GM19467 (cell line): ENCODE data around the gene SIPA1L3.
"Not testable (repeated sequence)": the region's sequence is repeated elsewhere in the genome, so short reads cannot be mapped to it uniquely, and the experiment has no call there.

Experiments used
- ATAC-seq: cut with Tn5 transposase; IDR thresholded peaks from one replicate; pipeline ENCODE4 v1.9.1; 2021; ENCODE audit warnings: mild to moderate bottlenecking, moderate library complexity; ENCODE audit not compliant: unreplicated experiment

The SIPA1L3 gene

DNA sequence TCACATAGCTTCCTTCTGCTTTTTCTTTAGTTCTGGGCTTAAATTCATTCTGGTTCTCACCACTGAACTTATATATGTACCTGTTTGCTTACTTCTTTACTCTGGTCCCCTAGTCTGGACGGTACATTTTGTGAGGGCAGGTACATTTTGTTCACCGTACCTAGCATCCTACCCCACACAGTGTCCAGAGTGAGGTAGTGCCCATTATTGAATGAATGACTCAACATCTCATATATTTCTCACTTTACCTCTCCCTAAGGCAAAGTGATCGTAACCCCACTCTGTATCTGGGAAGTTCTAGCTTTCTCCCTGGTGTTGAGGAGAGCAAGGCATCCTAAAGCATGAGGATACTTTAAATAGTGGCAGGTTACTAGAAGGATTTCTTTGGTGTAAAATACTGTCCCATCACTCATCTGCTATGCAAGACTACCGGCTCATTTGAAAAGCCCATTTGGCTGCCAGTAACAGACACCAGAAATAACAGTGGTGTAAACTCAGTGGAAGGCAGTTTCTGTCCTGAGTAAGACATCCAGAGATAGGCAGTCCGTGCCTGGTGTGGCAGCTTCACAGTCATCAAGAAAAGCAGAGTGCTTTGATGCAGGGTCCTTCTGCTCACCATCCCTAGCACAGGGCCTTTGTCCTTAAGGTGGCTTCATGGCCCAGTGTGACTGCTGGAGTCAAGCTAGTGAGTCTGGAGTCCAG lies 111.8 kb downstream of the SIPA1L3 start:
- ATAC-seq: no peak

DNA sequence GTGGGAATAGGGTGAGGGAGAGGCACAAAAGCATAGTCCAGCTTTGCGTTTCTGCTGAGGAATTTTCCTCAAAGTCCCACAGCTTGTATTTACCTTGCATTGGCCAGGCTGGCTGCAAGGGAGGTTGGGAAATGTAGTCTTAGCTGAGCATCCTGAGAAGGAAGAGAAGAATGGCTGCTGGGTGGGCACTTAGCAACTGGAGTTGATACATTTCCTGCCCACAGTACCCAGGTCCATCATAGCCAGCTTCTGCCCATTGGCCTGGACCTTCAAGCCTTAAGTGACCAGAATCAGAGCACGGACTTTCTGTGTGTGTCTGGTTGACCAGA lies 112.4 kb downstream of the SIPA1L3 start:
- ATAC-seq: no peak

DNA sequence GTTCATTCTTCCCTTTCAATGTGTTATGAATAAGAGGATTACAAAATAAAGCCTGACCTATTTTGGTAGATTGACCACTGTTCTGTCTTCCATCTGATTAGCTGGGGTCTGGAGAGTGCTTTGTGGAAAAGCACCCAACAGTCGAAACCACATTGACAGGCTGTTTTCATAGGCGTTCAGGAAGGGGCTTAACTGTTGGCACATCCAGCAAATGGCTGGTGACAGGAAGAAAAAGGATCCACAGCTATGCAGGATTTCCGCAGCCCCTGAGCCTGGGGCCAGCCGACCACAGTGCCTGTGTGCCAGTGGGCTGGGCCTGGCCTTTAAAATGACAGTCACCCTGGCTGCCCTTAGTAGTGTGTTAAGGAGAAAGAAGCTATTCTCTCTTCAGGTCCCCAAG lies 113.3 kb downstream of the SIPA1L3 start:
- ATAC-seq: no peak

DNA sequence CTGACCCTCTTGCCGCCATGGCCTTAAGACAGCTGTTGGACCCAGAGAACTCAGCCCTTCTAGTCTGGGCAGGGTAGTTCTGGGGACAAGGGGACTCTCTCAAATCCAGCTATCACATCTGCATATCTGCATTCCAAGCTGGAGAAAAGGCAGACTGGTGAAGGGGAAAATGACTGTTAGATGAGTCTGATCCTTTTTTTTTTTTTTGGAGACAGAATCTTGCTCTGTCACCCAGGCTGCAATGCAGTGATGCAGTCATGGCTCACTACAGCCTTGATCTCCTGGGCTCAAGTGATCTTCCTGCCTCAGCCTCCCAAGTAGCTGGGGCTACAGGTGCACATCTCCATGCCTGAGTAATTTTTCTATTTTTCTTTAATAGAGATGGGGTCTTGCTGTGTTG lies 114.3 kb downstream of the SIPA1L3 start:
- no peak for ATAC-seq

DNA sequence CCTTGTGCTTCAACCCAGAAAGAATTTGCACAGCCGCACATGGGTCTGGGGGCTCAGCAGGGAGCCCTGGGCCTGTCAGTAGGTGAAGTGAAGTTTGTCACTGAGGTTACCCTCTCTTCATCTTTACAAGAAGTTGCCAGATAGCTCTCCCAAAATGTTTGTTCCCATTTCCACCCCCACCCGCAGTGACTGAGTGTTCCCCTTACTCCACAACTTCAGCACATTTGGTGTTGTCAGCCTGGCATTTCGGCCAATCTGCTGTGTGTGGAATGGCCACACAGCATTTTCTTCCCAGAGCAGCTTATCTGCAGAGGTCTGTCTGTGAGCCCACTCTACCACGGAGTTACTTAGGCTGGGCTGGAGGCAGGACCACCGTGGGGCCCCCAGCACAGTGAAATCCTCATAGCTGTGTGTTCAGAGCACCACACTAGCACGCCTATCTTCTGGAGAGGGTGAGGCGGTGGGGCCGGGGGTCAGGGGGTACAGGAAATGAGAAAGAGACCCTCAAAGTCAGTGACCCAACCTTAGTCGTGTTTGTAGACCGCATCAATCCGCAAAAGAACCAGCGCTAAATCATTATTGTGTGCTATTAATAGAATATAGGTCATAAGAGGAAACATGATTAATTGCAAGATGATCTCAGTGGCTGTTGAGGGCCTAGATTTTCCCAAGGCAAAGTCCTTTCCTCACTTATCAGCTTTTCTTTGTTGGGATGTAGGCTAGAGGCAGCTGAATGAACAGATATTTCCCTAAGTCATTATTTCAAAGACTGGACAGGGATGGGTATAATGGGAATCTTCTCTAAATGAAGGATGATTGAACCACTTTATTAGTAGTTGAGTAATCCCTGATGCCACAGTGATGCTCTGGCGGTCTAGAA lies 116.0 kb downstream of the SIPA1L3 start:
- no peak for ATAC-seq

DNA sequence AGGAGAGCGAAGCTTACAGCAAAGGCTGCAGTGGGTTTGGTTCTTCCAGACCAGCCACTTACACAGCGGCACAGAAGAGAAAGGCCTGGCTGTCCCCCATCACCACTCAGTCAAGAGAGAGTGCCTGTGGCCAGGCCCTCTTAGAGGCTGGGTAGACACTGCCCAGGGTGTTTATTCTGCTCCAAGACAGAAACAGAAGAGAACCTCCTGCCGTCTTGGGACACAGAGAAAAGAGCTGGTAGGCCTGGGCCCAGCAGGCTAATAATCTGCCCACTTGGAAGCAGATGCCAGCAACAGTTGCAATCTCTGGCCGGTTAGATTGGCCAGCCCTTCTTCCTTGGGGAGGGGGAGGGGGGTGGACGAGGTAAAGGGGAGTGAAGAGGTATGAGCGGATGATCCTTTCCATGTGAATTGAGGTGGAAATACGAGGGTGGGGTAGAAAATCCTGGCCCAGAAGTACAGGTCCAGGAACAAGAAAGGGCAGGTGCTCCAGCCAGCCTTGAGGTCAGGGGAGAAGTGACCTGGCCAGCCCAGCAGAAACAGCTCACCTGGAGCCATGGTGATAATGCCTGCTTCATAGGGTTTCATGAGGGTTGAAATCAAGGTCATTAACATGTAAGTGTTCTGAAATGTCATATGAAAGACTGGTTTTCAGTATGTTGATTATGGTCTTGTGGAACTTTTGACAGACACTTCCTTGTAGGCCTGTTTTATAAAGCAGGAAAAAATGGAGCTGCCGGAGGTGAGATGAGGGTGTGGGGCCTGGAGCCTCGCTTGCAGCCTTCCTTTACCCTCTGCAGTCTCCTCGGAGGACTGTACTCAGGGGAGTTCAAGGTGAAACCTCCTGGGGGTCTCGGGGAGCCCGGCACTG lies 116.9 kb downstream of the SIPA1L3 start:
- no peak for ATAC-seq

DNA sequence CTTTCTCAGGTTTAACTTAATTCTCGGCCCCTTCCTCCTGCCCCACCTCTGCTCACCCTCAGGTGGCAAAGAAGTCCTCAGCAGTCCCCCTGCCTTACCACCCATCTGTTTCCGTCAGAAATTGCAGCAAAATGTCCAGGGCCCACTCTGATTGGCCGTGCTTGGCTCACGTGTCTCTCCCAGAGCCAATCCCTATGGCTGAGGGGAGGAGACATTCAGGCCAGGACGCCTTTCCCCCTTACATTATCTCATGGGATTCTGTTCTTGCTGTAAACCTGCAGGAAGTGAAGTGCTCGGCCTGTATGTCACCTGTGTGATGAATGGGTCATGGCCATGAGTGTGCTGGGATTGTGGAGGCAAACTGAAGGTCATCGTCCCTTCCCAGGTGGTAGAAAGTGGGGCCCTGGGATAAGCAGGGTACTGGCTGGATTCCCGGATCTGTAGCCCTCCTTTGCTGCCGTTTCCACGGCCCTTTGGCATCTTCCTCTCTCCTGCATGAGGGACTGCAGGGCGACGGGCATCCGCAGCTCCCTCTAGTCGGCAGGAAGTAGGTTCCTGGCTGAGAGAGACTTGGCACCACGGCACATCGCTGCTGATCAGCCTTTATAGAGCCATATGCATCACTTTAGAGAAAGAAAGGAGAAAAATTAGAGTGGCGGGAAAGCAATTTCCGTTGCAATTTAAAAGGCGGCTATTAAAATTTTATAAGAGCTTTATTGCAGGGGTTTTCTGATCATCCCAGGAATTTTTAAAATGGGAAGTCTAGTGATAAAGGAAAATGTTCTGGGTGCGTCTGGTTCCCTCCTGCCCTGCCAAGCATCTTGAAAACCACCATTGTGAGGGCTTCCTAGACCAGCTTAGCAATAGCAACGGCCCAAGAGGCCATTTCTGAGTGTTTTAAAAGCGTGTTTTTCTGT lies 118.2 kb downstream of the SIPA1L3 start:
- no peak for ATAC-seq

DNA sequence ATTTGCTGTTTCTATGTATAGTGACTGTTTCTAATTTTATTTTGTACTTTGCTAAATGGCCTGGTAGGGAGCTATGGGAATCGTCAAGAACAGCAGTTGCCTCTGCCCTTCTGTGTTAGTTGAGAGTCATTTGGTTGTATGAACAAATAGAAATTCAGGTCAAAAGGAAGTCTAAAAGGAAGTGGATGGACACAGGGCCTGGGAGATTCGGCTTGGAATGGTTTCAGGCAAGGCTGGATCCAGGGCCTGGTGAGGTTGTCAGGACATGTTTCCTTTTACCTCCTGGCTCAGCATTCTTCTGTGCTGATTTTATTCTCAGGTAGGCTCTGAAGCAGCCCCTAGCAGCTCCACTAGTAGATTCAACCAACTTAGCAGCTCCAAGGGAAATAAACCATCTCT lies 118.9 kb downstream of the SIPA1L3 start:
- no peak for ATAC-seq

DNA sequence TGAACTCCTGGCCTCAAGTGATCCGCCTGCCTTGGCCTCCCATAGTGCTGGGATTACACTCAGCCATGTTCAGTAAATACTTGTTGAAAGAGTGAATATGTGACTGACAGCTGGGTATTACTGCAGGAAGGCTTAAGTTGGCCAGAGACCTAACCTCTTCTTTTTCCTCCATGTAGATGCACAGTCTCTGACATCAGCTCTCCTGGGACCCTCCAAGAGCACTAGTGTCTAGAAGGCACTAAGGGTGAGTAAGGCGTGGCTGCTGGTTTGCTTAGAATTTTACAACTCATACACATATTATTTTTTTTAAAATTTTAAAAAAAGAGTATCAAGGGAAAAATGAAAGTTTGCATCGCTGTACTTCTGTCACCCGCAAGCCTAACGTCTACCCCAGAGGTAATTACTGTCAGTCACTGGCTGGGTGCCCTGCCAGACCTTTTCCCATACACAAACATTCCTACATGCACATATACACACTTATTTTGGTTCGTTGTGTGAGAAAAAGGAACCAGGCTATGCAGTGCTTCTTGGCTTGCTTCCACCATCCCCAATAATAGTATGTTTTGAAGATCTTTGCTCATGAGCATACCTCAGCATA lies 122.0 kb downstream of the SIPA1L3 start:
- ATAC-seq: no peak

DNA sequence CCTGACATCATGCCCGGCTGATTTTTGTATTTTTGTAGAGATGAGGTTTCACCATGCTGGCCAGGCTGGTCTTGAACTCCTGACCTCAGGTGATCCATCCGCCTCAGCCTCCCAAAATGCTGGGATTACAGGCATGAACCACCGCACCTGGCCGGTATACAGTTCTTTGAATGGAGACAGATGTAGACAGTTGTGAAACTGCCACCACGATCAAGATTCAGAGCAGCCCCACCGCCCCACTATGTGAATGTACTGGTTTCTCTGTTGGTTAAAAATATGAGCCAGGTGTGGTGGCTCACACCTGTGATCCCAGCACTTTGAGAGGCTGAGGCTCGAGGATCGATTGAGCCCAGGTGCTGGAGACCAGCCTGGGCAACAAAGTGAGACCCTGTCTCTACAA lies 123.0 kb downstream of the SIPA1L3 start:
- not testable (repeated sequence) for ATAC-seq

DNA sequence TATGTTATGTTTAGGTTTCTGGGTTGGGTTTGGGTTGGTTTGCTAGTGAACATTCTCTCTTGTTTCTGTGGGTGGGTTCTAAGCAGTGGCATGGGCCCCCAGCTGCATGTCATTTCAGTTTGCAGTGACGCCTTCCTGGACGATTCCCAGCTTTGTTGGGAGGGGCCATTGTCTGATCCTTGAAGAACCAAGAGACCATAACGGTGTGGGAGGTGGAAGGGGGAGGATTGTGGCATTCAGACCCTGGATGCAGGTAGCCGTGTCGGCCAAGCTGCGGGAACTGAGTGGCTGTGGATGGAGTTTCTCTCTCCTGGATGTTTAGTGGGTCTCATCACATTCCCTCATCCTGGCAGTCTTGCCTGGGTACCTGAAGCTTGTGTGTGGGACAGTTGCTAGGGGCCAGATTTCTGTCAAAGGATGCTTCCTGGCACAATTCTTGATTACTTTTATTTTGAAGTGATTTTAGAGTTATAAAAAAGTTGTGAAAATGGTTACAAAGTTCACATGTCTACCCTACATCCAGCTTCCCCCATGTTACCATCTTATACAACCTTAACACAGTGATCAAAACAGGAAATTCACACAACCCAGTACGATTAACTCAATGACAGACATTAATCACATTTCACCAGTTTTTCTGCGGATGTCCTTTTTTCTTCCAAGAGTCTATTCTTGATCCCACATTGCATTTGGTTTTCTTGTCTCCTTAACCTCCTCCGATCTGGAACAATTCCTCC lies 123.8 kb downstream of the SIPA1L3 start:
- ATAC-seq: no peak

DNA sequence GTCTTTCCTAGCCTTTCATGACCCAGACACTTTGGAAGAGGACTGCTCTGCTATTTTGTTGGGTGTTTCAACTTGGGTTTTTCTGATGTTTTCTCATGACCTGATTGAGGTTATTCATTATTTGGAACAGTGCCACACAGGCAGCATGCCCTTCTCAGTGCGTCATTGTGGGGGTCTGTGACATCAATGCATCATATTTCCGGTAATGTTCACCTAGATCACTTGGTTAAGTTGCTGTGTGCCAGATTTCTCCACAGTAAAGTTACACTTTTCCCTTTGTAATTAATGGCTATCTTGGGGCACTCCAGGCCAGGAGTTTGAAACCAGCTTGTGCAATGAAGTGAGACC lies 124.4 kb downstream of the SIPA1L3 start:
- no peak for ATAC-seq

DNA sequence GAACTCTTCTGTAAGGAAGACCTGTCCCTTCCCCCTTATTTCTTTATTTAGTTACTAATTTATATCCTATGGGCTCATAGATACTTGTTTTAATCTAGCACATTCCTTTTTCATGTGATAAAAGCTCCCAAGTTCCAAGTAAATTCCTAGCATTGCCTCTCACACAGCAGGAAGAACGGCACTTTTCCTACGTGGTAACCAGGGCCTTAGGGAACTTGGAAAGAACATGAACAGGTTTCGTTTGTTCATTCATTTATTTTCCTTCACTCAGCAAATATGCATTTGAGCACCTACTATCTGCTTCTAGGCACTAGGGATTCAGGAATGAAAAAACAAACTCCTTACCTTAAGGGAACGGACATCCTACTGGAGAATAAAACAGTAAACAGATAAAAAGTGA lies 125.1 kb downstream of the SIPA1L3 start:
- no peak for ATAC-seq

DNA sequence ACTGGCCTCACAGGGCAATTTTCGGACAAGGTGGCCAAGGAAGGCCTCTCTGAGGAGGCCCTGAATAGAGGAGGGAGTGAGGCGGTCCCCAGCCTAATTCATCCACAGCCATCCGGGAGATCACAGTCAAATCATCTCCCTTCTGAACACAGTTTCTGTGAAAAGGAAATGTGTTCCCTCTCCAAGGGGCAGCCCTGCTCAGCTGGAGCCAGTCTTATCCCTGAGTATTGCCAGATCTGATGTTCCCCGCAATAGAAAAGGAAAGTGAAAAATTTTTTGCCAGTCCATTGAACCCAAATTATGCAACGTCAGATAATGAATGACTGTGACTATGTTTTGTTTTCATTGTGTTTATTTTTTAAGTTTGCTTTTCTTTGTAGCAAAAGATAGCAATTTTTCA lies 125.9 kb downstream of the SIPA1L3 start:
- no peak for ATAC-seq

DNA sequence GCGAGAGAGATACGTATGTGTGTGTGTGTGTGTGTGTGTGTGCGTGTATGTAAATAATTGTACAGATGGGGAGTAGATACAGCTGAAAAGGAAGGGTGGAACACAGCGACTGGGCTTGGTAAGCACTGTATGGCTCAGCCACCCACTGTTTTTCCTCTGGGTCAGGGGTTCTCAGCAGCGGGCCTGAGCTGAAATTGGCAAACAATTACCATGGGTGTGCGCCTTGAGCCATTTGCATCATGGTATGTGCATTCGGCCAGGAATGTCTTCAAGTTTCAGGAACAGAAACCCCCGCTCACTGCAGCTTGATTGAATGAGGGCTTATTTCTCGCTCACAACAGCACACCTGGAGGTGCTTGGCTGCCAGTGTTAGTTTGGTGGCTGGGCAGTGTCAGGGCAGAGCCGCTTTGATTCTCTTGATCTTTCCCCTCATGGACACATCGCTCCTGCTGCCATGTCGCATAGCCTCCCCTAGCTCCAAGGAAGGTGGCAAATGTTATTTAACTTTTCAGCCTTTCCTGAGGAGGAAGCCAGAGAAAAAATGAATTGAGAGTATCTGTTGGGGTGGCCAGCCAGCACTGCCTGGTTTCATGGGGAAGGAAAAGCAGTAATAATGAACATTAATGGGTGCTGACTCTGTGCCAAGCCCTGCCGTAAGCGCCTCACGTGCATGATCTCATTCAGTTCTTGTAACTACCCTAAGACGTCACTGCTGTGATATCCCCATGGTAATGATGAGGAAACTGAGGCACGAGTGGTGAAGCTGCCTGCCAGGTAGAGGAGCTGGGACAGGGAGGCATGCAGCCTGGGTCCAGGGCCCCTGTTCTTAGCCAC lies 126.9 kb downstream of the SIPA1L3 start:
- peak; percentile 64 for ATAC-seq

DNA sequence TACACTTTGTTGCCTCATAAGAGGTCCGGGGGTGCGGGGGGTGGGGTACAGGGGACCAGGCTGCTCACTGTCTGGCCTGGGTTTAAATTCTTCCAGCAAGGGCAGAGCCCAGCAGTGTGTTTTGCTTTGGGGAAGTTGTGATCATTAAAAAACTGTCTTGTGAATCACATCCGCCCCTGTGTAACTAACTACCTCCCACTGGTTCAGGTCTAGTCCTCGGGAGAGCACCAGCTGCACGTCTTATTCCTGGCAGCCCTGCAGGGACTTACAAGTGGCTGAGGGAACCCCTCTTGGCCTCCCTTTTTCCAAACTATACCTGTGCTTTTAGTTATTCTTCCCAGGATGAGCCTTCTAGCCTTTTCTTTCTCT lies 127.5 kb downstream of the SIPA1L3 start:
- no peak for ATAC-seq

DNA sequence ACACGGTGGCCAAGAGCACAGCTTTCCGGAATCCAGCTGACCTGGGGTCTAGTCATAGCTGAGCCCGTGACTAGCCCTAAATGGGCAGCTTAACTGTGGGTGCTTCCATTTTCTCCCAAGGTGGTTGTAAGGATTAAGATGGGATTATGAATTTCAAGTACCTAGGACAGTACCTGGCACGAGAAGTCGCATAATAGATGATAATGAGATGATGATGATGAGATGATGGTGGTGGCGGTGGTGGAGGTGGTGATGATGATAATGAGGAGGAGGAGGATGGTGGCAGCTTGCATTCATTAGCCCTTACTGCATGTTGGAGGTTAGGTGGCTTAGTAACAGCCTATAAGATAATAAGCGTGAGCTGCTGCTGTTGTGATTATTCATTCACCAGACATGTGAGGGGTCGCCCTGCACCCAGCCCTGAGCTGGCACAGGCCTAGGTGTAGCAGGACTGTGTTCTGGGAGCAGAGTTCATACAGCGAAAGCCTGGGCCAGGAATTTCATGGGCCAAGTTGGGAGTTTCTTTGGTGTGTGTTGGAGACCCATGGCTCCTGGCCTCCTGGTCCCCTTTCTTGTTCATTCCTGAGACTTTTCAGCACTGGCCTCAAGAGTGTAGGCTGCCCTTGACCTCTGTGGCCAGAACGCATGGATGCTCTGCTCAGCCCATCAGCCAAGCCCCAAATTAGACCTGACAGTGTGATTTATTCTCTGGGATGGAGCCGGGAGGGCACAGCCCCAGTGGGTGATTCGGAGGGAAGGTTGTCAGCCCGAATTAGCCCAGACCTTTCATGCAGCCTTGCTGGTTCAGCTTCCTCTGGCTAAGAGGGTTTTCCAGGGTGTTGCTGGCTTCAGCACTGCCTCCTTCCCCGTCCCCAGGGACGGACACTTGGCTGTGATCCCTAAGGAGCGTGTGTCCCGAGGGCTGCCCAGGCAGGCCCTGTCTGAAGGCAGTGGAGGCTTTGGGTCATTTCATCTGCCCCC lies 128.8 kb downstream of the SIPA1L3 start:
- no peak for ATAC-seq
